HG03025 (cell line): ENCODE data around the gene TMC6.
"Not testable (repeated sequence)": the region's sequence is repeated elsewhere in the genome, so short reads cannot be mapped to it uniquely, and the experiment has no call there.

Experiments used
- ATAC-seq: cut with Tn5 transposase; IDR thresholded peaks from one replicate; pipeline ENCODE4 v1.9.1; 2021; ENCODE audit warnings: mild to moderate bottlenecking, moderate library complexity; ENCODE audit not compliant: unreplicated experiment, low FRiP score

TMC6 gene

GRCh38 chr17:78163881-78164747 is 35.6 kb upstream of the TMC6 start:
- ATAC-seq: no peak

GRCh38 chr17:78159575-78160158 is 31.1 kb upstream of the TMC6 start:
- no peak for ATAC-seq

GRCh38 chr17:78154903-78155811 is 26.6 kb upstream of the TMC6 start:
- no peak for ATAC-seq

- ATAC-seq: no peak
Observed at GRCh38 chr17:78151514-78152008, 23.0 kb upstream of the TMC6 start.

GRCh38 chr17:78148286-78149016 is 19.9 kb upstream of the TMC6 start:
- ATAC-seq: no peak

GRCh38 chr17:78147315-78147998 is 18.9 kb upstream of the TMC6 start:
- no peak for ATAC-seq

- ATAC-seq: no peak
Observed at GRCh38 chr17:78146881-78147280, 18.3 kb upstream of the TMC6 start.

- no peak for ATAC-seq
Observed at GRCh38 chr17:78146471-78146869, 17.9 kb upstream of the TMC6 start.

GRCh38 chr17:78144736-78145641 is 16.4 kb upstream of the TMC6 start:
- no peak for ATAC-seq

- ATAC-seq: no peak
Observed at GRCh38 chr17:78144147-78144719, 15.7 kb upstream of the TMC6 start.

- ATAC-seq: no peak
Observed at GRCh38 chr17:78143214-78144146, 14.9 kb upstream of the TMC6 start.

GRCh38 chr17:78142119-78142861 is 13.7 kb upstream of the TMC6 start:
- no peak for ATAC-seq

GRCh38 chr17:78141437-78142118 is 13.0 kb upstream of the TMC6 start:
- ATAC-seq: no peak

- peak; percentile 57 for ATAC-seq
Observed at GRCh38 chr17:78140169-78141051, 11.9 kb upstream of the TMC6 start.

GRCh38 chr17:78139861-78140168 is 11.3 kb upstream of the TMC6 start:
- not testable (repeated sequence) for ATAC-seq
